DOHH2 (cell line): ENCODE data around the gene SBF1.

Experiments used
- H3F3A ChIP-seq: fragments of 200-600 bp; sonication (generic), shearing (Covaris generic); 2 replicates; pipeline ENCODE4 v1.6.0; 2016; ENCODE audit warnings: antibody characterized with exemption, mild to moderate bottlenecking; ENCODE audit not compliant: control insufficient read depth, insufficient read depth
- H3K27ac ChIP-seq: fragments of 200-600 bp; sonication (generic); 2 replicates; pipeline ENCODE4 v1.5.1; 2014; ENCODE audit warnings: low read depth, mild to moderate bottlenecking, low read length, moderate library complexity
- H3K27me3 ChIP-seq: fragments of 200-600 bp; sonication (generic); 2 replicates; pipeline ENCODE4 v1.6.1; 2014; ENCODE audit warnings: mild to moderate bottlenecking, low read length, mixed read lengths; ENCODE audit not compliant: control insufficient read depth
- H3K36me3 ChIP-seq: fragments of 200-600 bp; sonication (generic); 2 replicates; pipeline ENCODE4 v1.6.1; 2014; ENCODE audit warnings: mild to moderate bottlenecking, low read length, moderate library complexity, mixed read lengths; ENCODE audit not compliant: control insufficient read depth
- H3K4me1 ChIP-seq: fragments of 200-600 bp; sonication (generic); 2 replicates; pipeline ENCODE4 v1.6.1; 2014; ENCODE audit warnings: mild to moderate bottlenecking, low read length, mixed read lengths; ENCODE audit not compliant: control insufficient read depth
- H3K4me2 ChIP-seq: fragments of 200-600 bp; sonication (generic); 2 replicates; pipeline ENCODE4 v1.6.0; 2014; ENCODE audit warnings: mild to moderate bottlenecking, low read length, moderate library complexity
- H3K4me3 ChIP-seq: fragments of 200-600 bp; sonication (generic); 2 replicates; pipeline ENCODE4 v1.5.1; 2014; ENCODE audit warnings: mild to moderate bottlenecking, low read length, mixed read lengths
- H3K79me2 ChIP-seq: fragments of 200-600 bp; sonication (generic); 2 replicates; pipeline ENCODE4 v1.6.1; 2014; ENCODE audit warnings: mild to moderate bottlenecking, low read length, mixed read lengths; ENCODE audit not compliant: control insufficient read depth
- H3K9me2 ChIP-seq: fragments of 200-600 bp; sonication (generic); replicated peaks from 2 replicates; pipeline ENCODE4 v1.6.1; 2014; ENCODE audit warnings: mild to moderate bottlenecking, low read length, mixed read lengths; ENCODE audit not compliant: control insufficient read depth
- H3K9me3 ChIP-seq: fragments of 200-600 bp; sonication (generic); 2 replicates; pipeline ENCODE4 v1.6.1; 2014; ENCODE audit warnings: antibody characterized with exemption, low read length, mixed read lengths; ENCODE audit not compliant: control insufficient read depth, insufficient read depth
- H4K20me1 ChIP-seq: fragments of 200-600 bp; sonication (generic); 2 replicates; pipeline ENCODE4 v1.6.0; 2014; ENCODE audit warnings: low read depth, mild to moderate bottlenecking, antibody characterized with exemption, low read length, moderate library complexity; ENCODE audit not compliant: control insufficient read depth, insufficient read depth
- EZH2phosphoT487 ChIP-seq: fragments of 200-600 bp; sonication (generic); IDR thresholded peaks from 2 replicates; pipeline ENCODE4 v1.6.1; 2017; ENCODE audit warnings: borderline replicate concordance, mild to moderate bottlenecking, antibody characterized with exemption, low read length, moderate library complexity, mixed read lengths
- TF ChIP-seq, protein P1 (sequence below): fragments of 200-600 bp; sonication (generic); IDR thresholded peaks from one replicate; pipeline ENCODE4 v1.5.1; 2014; ENCODE audit warnings: antibody characterized with exemption, mild to moderate bottlenecking, low read depth, low read length; ENCODE audit not compliant: poor library complexity, severe bottlenecking

Gene SBF1

GRCh38 chr22:50518606-50519005 is 43.8 kb upstream of the SBF1 start:
- no peak for TF ChIP-seq EZH2phosphoT487
- TF ChIP-seq, protein P1, sequence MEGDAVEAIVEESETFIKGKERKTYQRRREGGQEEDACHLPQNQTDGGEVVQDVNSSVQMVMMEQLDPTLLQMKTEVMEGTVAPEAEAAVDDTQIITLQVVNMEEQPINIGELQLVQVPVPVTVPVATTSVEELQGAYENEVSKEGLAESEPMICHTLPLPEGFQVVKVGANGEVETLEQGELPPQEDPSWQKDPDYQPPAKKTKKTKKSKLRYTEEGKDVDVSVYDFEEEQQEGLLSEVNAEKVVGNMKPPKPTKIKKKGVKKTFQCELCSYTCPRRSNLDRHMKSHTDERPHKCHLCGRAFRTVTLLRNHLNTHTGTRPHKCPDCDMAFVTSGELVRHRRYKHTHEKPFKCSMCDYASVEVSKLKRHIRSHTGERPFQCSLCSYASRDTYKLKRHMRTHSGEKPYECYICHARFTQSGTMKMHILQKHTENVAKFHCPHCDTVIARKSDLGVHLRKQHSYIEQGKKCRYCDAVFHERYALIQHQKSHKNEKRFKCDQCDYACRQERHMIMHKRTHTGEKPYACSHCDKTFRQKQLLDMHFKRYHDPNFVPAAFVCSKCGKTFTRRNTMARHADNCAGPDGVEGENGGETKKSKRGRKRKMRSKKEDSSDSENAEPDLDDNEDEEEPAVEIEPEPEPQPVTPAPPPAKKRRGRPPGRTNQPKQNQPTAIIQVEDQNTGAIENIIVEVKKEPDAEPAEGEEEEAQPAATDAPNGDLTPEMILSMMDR = no peak
- no peak overlapping the region for H3K4me2 ChIP-seq
- H3K9me3 ChIP-seq = no peaks in the 10 kb centered on the region
- H3F3A ChIP-seq = no peaks in the 10 kb centered on the region
- peaks cover 70% of the 10 kb centered on the region for H3K79me2 ChIP-seq
- H3K4me1 ChIP-seq = peaks cover under 1% of the 10 kb centered on the region
- H3K27me3 ChIP-seq = no peaks in the 10 kb centered on the region
- H3K9me2 ChIP-seq = no peaks in the 10 kb centered on the region
- H3K4me3 ChIP-seq = no peak overlapping the region
- H3K36me3 ChIP-seq = peaks cover 77% of the 10 kb centered on the region
- H4K20me1 ChIP-seq = 0 out of 2 replicates have a peak, but pooled peaks cover 3% of the 10 kb centered on the region
- no peak overlapping the region for H3K27ac ChIP-seq

DNA sequence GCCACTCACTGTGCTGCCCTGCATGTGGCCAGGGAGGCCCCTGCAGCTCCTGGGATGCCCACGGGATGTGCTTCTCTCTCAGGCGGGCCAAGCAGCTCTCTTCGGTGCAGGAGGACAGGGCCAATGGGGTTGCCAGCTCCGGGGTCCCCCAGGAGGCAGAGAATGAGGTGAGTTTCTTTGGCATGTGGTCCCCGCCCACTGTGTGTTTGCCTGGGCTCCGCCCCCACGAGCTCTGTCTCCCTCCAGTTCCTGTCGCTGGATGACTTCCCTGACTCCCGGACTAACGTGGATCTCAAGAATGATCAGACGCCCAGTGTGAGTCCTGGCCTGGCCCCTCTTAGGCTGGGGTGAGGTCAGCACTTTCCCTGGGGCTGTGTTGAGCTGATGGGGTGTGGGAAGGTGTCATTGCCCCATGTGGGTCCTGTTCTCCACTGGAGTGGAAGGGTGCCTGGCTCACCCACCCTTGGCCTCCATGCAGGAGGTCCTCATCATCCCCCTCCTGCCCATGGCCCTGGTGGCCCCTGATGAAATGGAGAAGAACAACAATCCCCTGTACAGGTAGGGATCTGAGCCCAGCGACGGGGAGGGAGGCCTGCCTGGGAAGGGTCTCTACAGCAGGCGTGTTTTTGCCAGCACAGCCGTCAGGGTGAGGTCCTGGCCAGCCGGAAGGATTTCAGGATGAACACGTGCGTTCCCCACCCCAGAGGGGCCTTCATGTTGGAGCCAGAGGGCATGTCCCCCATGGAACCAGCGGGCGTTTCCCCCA is 42.8 kb upstream of the SBF1 start:
- Histone ChIP-seq H3K27me3 (no peaks in the 10 kb centered on the region), H4K20me1 (peaks cover 7% of the 10 kb centered on the region; the same call in 1 of the 2 replicates), H3K27ac (no peak overlapping the region), H3K4me3 (no peak overlapping the region), H3K4me2 (no peak overlapping the region), H3K36me3 (peaks cover 74% of the 10 kb centered on the region), H3F3A (no peaks in the 10 kb centered on the region), H3K9me2 (no peaks in the 10 kb centered on the region), H3K4me1 (no peaks in the 10 kb centered on the region), H3K79me2 (peaks cover 70% of the 10 kb centered on the region), H3K9me3 (no peaks in the 10 kb centered on the region)
- no peak for TF ChIP-seq EZH2phosphoT487
- TF ChIP-seq, protein P1 = no peak

- peaks cover 74% of the 10 kb centered on the region for H3K36me3 ChIP-seq
These were observed 42.1 kb upstream of the SBF1 start for GRCh38 chr22:50516891-50517290.

More at GRCh38 chr22:50516891-50517290, 42.1 kb upstream of the SBF1 start:
- TF ChIP-seq EZH2phosphoT487 = no peak
- TF ChIP-seq, protein P1 = no peak
- Histone ChIP-seq H3K27ac (no peak overlapping the region), H3K4me1 (no peaks in the 10 kb centered on the region), H3K9me2 (no peaks in the 10 kb centered on the region), H3K79me2 (peaks cover 70% of the 10 kb centered on the region), H3F3A (no peaks in the 10 kb centered on the region), H3K27me3 (no peaks in the 10 kb centered on the region), H3K4me2 (no peak overlapping the region), H3K9me3 (no peaks in the 10 kb centered on the region), H4K20me1 (peaks cover 7% of the 10 kb centered on the region; the same call in 1 of the 2 replicates), H3K4me3 (no peak overlapping the region)
